Fibroblast of lung (primary cell): ENCODE data around the gene CSGALNACT2.

Source experiments
- CTCF ChIP-seq, 2 donors: IDR thresholded peaks in 1 of 2; conservative IDR thresholded peaks in 1 of 2; 1 replicate in 1 of 2; 2 replicates in 1 of 2; pipeline ENCODE4 v1.5.1; 2011 to 2012; ENCODE audit warnings: low read length in 2 of 2, control low read depth in 1 of 2, inconsistent platforms in 1 of 2, low read depth in 1 of 2, mild to moderate bottlenecking in 1 of 2
- EZH2 ChIP-seq: IDR thresholded peaks from 2 replicates; pipeline ENCODE4 v1.5.1; 2012; ENCODE audit warnings: low read length, control low read depth, mild to moderate bottlenecking; ENCODE audit errors: missing control alignments

GRCh38 chr10:43166880-43167497 lies 28.7 kb downstream of the CSGALNACT2 start:
- no peak for TF ChIP-seq CTCF (conservative IDR thresholded peaks at IDR 0.05 in 1 of 2, IDR thresholded peaks at IDR 0.05 in 1 of 2; ENCODE audit: low read depth in 1 of 2, low read length in 2 of 2)
- no peak for TF ChIP-seq EZH2
